PFSK-1 (cell line): ENCODE measurements around the gene KCNH4.

Experiments
- FOXP2 ChIP-seq: optimal IDR thresholded peaks from 2 replicates; pipeline ENCODE3; 2011; ENCODE audit warnings: borderline replicate concordance, control low read depth, inconsistent platforms; ENCODE audit not compliant: insufficient read depth; ENCODE audit errors: extremely low read length, extremely low read depth
- POLR2AphosphoS5 ChIP-seq: IDR thresholded peaks from 2 replicates; pipeline ENCODE4 v1.6.1; 2012; ENCODE audit warnings: low read depth, mild to moderate bottlenecking, control low read depth, low read length, moderate library complexity
- SIN3A ChIP-seq: IDR thresholded peaks from 2 replicates; pipeline ENCODE4 v1.6.1; 2012; ENCODE audit warnings: mild to moderate bottlenecking, low read length, moderate library complexity, borderline replicate concordance; ENCODE audit not compliant: insufficient read depth
- TAF1 ChIP-seq: IDR thresholded peaks from 2 replicates; pipeline ENCODE4 v1.6.1; 2012; ENCODE audit warnings: low read length, control low read depth, borderline replicate concordance; ENCODE audit not compliant: insufficient read depth
- TF ChIP-seq, protein P1 (sequence below), 2 experiments: IDR thresholded peaks; 2 replicates each; pipeline versions ENCODE4 v1.6.1 to v1.8.0; 2011 to 2012; ENCODE audit warnings: low read depth in 2 of 2, low read length in 2 of 2, control low read depth in 1 of 2, inconsistent platforms in 1 of 2, mild to moderate bottlenecking in 1 of 2, moderate library complexity in 1 of 2; ENCODE audit not compliant: insufficient read depth in 1 of 2

Gene KCNH4

GRCh38 chr17:42155614-42156045, 25.3 kb downstream of the KCNH4 start:
- TF ChIP-seq TAF1 (no peak), FOXP2 (no peak), POLR2AphosphoS5 (no peak), SIN3A (no peak)
- TF ChIP-seq, protein P1, sequence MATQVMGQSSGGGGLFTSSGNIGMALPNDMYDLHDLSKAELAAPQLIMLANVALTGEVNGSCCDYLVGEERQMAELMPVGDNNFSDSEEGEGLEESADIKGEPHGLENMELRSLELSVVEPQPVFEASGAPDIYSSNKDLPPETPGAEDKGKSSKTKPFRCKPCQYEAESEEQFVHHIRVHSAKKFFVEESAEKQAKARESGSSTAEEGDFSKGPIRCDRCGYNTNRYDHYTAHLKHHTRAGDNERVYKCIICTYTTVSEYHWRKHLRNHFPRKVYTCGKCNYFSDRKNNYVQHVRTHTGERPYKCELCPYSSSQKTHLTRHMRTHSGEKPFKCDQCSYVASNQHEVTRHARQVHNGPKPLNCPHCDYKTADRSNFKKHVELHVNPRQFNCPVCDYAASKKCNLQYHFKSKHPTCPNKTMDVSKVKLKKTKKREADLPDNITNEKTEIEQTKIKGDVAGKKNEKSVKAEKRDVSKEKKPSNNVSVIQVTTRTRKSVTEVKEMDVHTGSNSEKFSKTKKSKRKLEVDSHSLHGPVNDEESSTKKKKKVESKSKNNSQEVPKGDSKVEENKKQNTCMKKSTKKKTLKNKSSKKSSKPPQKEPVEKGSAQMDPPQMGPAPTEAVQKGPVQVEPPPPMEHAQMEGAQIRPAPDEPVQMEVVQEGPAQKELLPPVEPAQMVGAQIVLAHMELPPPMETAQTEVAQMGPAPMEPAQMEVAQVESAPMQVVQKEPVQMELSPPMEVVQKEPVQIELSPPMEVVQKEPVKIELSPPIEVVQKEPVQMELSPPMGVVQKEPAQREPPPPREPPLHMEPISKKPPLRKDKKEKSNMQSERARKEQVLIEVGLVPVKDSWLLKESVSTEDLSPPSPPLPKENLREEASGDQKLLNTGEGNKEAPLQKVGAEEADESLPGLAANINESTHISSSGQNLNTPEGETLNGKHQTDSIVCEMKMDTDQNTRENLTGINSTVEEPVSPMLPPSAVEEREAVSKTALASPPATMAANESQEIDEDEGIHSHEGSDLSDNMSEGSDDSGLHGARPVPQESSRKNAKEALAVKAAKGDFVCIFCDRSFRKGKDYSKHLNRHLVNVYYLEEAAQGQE (IDR thresholded peaks at IDR 0.05; ENCODE audit: insufficient read depth in 1 of 2, low read depth in 2 of 2, low read length in 2 of 2): no peak

DNA sequence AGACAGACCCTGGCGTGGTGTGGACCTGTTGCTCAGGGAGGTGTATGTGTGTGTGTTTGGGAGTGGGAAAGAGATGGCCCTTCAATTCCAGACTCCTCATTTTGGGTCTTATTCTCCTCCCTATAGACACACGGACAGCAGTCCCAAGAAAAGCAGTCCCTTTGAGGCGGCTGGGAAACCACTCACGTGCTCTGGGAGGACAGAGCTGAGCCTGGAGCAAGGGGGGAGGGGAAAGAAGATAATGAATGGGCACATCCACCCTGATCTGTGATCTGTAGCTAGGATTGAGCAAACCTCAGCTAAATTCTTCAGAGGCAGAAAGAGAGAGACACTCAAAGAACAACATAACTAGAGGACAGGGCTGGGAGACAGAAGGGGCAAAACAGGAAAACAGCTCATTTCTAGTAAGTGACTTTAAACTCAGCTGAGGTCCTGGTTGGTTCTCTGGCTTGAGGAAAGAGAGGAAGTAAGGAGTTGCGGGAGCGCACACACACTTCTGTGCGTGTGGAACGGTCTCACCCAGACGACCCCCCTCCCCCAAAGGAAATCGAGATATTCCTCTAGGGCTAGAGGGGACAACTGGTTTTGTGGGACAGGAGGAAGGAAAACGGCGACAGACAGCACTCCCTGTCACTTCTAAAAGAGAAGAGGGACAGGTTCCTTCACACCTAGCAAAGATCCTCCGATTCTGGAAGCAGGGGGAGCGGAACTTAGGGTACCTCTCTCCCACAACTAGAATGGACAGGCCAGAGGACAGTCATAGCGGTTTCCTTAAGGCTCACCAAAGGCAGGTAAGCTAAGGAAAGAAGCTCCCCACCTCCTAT, 26.8 kb downstream of the KCNH4 start:
- TF ChIP-seq, protein P1 (IDR thresholded peaks at IDR 0.05; ENCODE audit: insufficient read depth in 1 of 2, low read depth in 2 of 2, low read length in 2 of 2): no peak
- TF ChIP-seq SIN3A (no peak), TAF1 (no peak)

DNA sequence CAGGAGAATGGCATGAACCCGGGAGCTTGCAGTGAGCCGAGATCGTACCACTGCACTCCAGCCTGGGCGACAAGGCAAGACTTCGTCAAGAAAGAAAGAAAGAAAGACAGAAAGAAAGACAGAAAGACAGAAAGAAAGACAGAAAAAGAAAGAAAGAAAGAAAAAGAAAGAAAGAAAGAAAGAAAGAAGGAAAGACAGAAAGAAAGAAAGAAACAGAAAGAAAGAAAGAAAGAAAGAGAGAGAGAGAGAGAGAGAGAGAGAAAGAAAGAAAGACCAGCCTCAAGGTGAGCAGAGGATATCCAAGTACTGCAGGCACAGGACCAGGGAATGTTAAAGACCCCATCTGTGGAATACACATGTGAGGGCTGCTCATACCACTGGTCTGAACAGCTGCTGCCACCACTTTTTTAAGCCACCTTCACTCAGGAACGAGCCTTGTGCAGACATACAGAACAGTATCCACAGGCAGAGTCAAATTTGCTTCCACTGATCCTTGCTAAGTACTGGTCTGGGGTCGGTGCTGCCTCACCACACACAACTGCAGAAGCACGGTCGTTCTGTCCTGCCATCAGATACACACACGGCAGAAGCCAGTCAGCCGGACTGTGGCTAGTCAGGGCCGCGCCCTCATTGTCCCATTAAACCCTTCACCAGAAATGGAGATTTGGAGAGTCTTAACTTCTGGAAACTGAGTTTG, 33.9 kb downstream of the KCNH4 start:
- TF ChIP-seq, protein P1 (IDR thresholded peaks at IDR 0.05; ENCODE audit: insufficient read depth in 1 of 2, low read depth in 2 of 2, low read length in 2 of 2): no peak
- TF ChIP-seq SIN3A (no peak), POLR2AphosphoS5 (no peak), TAF1 (no peak), FOXP2 (no peak)

DNA sequence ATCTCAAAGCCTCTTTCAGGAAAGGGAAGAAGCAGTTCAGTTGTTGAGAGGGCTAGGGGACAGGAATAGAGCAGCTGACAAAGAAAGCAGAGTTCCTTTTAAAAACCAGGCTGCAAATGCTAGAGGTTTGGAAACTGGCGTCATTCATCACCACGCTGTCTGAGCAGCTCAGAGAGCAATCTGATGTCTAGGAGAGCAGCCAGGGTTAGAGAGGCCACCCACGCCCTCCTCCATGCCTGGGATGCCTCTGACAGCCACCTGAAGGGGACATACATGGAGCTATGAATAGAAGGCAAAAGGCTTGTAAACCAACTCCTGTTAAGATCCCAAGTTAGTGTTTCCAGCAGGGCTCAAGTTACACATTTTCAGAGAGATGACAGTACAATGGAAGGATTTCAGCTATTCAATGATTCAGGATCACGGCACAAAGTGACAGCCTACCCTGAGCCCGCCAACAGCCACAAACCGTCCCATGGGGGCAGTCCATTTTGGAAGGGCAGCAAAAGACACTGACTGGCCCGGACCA, 38.5 kb downstream of the KCNH4 start:
- TF ChIP-seq SIN3A (no peak), POLR2AphosphoS5 (no peak), TAF1 (no peak), FOXP2 (no peak)

DNA sequence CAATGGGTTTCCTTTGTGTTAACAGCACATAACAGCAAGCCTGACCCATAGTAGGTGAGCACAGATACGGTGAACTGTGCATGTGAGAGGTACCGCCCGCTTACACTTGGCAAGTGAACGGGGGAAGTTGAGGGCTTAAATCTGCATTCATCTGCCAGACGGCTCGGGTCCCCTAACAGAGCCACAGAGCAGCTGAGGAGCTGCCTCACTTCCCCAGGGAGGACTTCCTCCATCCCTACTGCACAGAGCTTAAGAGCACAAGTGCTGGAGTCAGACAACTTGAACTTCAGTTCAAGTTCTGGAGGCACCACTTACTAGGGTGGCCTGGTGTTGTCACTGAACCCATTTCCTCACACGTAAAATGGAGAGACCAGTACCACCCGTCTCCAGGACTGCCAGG, 39.6 kb downstream of the KCNH4 start:
- TF ChIP-seq SIN3A: no peak
- no peak for TF ChIP-seq POLR2AphosphoS5
- TF ChIP-seq TAF1: no peak
- TF ChIP-seq, protein P1 (IDR thresholded peaks at IDR 0.05; ENCODE audit: insufficient read depth in 1 of 2, low read depth in 2 of 2, low read length in 2 of 2): no peak
- TF ChIP-seq FOXP2: no peak
